K562 (cell line): ENCODE results near the gene SLC35E1. TPM values are rescaled to one million over a fixed set of nuclear protein-coding genes. Genes with fewer than 3 reads are reported as not detected.

ENCODE experiments used
- ATAC-seq: fragments of 200-7000 bp; cut with Tn5 transposase; 3 replicates; pipeline ENCODE4 v1.9.1; 2020; ENCODE audit warnings: moderate library complexity
- BruUV-seq: library from RNA; stranded (reverse); fragments of 400-500 nt; replicated peaks from 2 replicates; lab custom pipeline; 2021; lab: Mats Ljungman, UMichigan
- CTCF ChIA-PET: fragments of 300-600 bp; formaldehyde crosslinking; extraction: SDS; loops from one replicate; lab custom pipeline; 2021; ENCODE audit warnings: low intra/inter-chr PET ratio; lab: Yijun Ruan, JAX
- POLR2A ChIA-PET: fragments of 300-600, 350-650 bp; sonication (Branson Sonifier 250); formaldehyde crosslinking; extraction: SDS; loops from one replicate; lab custom pipeline; 2021; ENCODE audit warnings: antibody characterized with exemption, inconsistent platforms; lab: Yijun Ruan, JAX
- DNase-seq, 4 experiments: peaks; one replicate each; pipeline versions ENCODE4 v3.0.0 to v3.0.0-alpha.2; 2011 to 2018; ENCODE audit warnings: low spot score in 3 of 4, mixed read lengths in 3 of 4; ENCODE audit errors: extremely low read depth in 1 of 4
- FAIRE-seq: peaks from 2 replicates; lab custom pipeline; 2011; peaks lifted over from hg19 to GRCh38; lab: Jason Lieb, UNC
- H2AFZ ChIP-seq: 2 replicates; pipeline ENCODE4 v1.6.0; 2011; ENCODE audit warnings: low read depth, low read length, control low read depth, inconsistent platforms
- H3K27ac ChIP-seq: fragments of 200-600 bp; 3 replicates; pipeline ENCODE4 v1.8.0; 2011; ENCODE audit warnings: low read depth, mild to moderate bottlenecking, control low read depth, inconsistent platforms, low read length, moderate library complexity, mixed read lengths; ENCODE audit errors: extremely low read depth
- H3K27me3 ChIP-seq, 2 experiments: fragments of 300-600 bp in 1 of 2; 2 replicates in 1 of 2; 3 replicates in 1 of 2; pipeline versions ENCODE4 v1.6.0 to v1.8.0; 2011; ENCODE audit warnings: inconsistent platforms in 2 of 2, low read length in 2 of 2, mild to moderate bottlenecking in 1 of 2, mixed read lengths in 1 of 2, moderate library complexity in 1 of 2; ENCODE audit not compliant: control insufficient read depth in 2 of 2, insufficient read depth in 2 of 2
- H3K36me3 ChIP-seq: fragments of 300-600 bp; 3 replicates; pipeline ENCODE4 v1.8.0; 2011; ENCODE audit warnings: mild to moderate bottlenecking, low read length, inconsistent platforms; ENCODE audit not compliant: control insufficient read depth, insufficient read depth
- H3K4me1 ChIP-seq, 2 experiments: fragments of 200-600 bp in 1 of 2; replicated peaks in 1 of 2; 2 replicates in 1 of 2; 3 replicates in 1 of 2; pipeline versions ENCODE4 v1.5.1 to v1.8.0; 2011; ENCODE audit warnings: inconsistent platforms in 2 of 2, low read length in 2 of 2, mild to moderate bottlenecking in 1 of 2, mixed read lengths in 1 of 2, moderate library complexity in 1 of 2; ENCODE audit not compliant: control insufficient read depth in 2 of 2, insufficient read depth in 2 of 2
- H3K4me2 ChIP-seq: 2 replicates; pipeline ENCODE4 v1.6.1; 2011; ENCODE audit warnings: low read length, control low read depth, inconsistent platforms, mixed read lengths; ENCODE audit not compliant: insufficient read depth
- H3K4me3 ChIP-seq: fragments of 200-600 bp; sonication (generic), shearing (Covaris generic); 2 replicates; pipeline ENCODE4 v1.5.1; 2016; ENCODE audit warnings: control low read depth, inconsistent platforms
- H3K79me2 ChIP-seq: fragments of 200-600 bp; 3 replicates; pipeline ENCODE4 v1.8.0; 2011; ENCODE audit warnings: low read length, inconsistent platforms; ENCODE audit not compliant: control insufficient read depth, insufficient read depth
- H3K9ac ChIP-seq, 2 experiments: 2 replicates each; pipeline versions ENCODE4 v1.6.0 to v1.6.1; 2011; ENCODE audit warnings: low read depth in 2 of 2, low read length in 2 of 2, control low read depth in 1 of 2, inconsistent platforms in 1 of 2, mild to moderate bottlenecking in 1 of 2, mixed read lengths in 1 of 2; ENCODE audit not compliant: insufficient read depth in 1 of 2
- H3K9me1 ChIP-seq: one replicate; pipeline ENCODE4 v1.6.0; 2011; ENCODE audit warnings: inconsistent platforms, mild to moderate bottlenecking, low read length, moderate library complexity; ENCODE audit not compliant: control insufficient read depth, insufficient read depth
- H3K9me3 ChIP-seq: replicated peaks from 2 replicates; pipeline ENCODE4 v1.5.1; 2011; ENCODE audit warnings: low read depth, low read length, inconsistent platforms; ENCODE audit not compliant: control insufficient read depth, insufficient read depth
- H4K20me1 ChIP-seq: replicated peaks from 2 replicates; pipeline ENCODE4 v1.6.1; 2011; ENCODE audit warnings: low read length, inconsistent platforms, mixed read lengths; ENCODE audit not compliant: control insufficient read depth, insufficient read depth
- CGGBP1 ChIP-seq: fragments of 250-450 bp; sonication (Bioruptor Pico); IDR thresholded peaks from 2 replicates; pipeline ENCODE4 v1.9.0; 2021; ENCODE audit warnings: mild to moderate bottlenecking
- FOSL1 ChIP-seq: fragments of 200-800 bp; sonication (Bioruptor generic); conservative IDR thresholded peaks from 2 replicates; pipeline ENCODE4 v1.6.1; 2016; ENCODE audit warnings: missing genetic modification characterization, missing compliant biosample characterization
- HDAC3 ChIP-seq: fragments of 450-650 bp; IDR thresholded peaks from 2 replicates; pipeline ENCODE4 v1.6.1; 2018; ENCODE audit warnings: borderline replicate concordance, mild to moderate bottlenecking, moderate library complexity; ENCODE audit not compliant: partially characterized antibody
- HDAC8 ChIP-seq: fragments of 450-650 bp; IDR thresholded peaks from 2 replicates; pipeline ENCODE4 v1.6.1; 2016; ENCODE audit warnings: mild to moderate bottlenecking, missing genetic modification characterization, moderate library complexity, missing compliant biosample characterization
- MAFG ChIP-seq: fragments of 450-650 bp; conservative IDR thresholded peaks from 2 replicates; pipeline ENCODE4 v1.6.1; 2016; ENCODE audit warnings: missing genetic modification characterization, missing compliant biosample characterization
- MAFK ChIP-seq: IDR thresholded peaks from 2 replicates; pipeline ENCODE4 v1.6.1; 2011; ENCODE audit warnings: low read length, improper control_type of control experiment
- NCOA1 ChIP-seq: fragments of 450-650 bp; IDR thresholded peaks from 2 replicates; pipeline ENCODE4 v1.6.1; 2016; ENCODE audit warnings: low read depth
- NCOA2 ChIP-seq, 2 experiments: fragments of 450-650 bp; IDR thresholded peaks; 2 replicates each; pipeline ENCODE4 v1.6.1; 2018; ENCODE audit warnings: mild to moderate bottlenecking in 2 of 2, moderate library complexity in 1 of 2; ENCODE audit not compliant: partially characterized antibody in 2 of 2
- PTTG1 ChIP-seq: fragments of 450-650 bp; IDR thresholded peaks from 2 replicates; pipeline ENCODE4 v1.6.1; 2016; ENCODE audit warnings: low read depth, mild to moderate bottlenecking, missing genetic modification characterization, missing compliant biosample characterization
- RBM25 ChIP-seq: fragments of 200-400 bp; formaldehyde crosslinking; IDR thresholded peaks from 2 replicates; pipeline ENCODE4 v1.6.1; 2018; ENCODE audit warnings: low read length, low read depth, moderate library complexity; ENCODE audit not compliant: severe bottlenecking
- TAF15 ChIP-seq: fragments of 200-400 bp; formaldehyde crosslinking; IDR thresholded peaks from 2 replicates; pipeline ENCODE4 v1.6.1; 2017; ENCODE audit warnings: mild to moderate bottlenecking, low read depth, low read length, moderate library complexity
- ZNF282 ChIP-seq: sonication (generic); formaldehyde crosslinking; IDR thresholded peaks from 2 replicates; pipeline ENCODE4 v1.8.1; 2023; ENCODE audit warnings: missing genetic modification reagents
- WGBS: fragments of 100-300 bp; shearing (Covaris generic); methylation state at CpG from one replicate; pipeline ENCODE4 v1.1.6; 2016; ENCODE audit warnings: low coverage, mixed read lengths; ENCODE audit not compliant: insufficient coverage; ENCODE audit errors: missing lambda C conversion rate; 5-methylcytosine and 5-hydroxymethylcytosine counted together
- in situ Hi-C: fragments of 300-500 bp; cut with MboI; formaldehyde crosslinking; loops from 4 replicates; pipeline ENCODE4 v1.15.0; 2018; ENCODE audit warnings: inconsistent platforms, mixed read lengths
- intact Hi-C: fragments of 100-400 bp; cut with micrococcal nuclease; formaldehyde crosslinking; loops from 2 replicates; pipeline ENCODE4 v1.14.2; 2022
- polyA plus RNA-seq, 8 experiments: library from polyadenylated mRNA; depleted of rRNA in 4 of 8; stranded (reverse) in 5 of 8; unstranded in 3 of 8; fragments of >200 nt; fragmentation: Nextera tagmentation in 2 of 8; fragmentation: Illumina TruSeq in 1 of 8; extraction: Ambion mirVana in 2 of 8; extraction: Trizol in 1 of 8; gene quantifications; 2 replicates each; pipeline versions ENCODE4 v1.2.1 to v1.2.3, GENCODE V29; 2011 to 2014; ENCODE audit warnings: inconsistent platforms in 1 of 8, missing spikeins in 1 of 8
- total RNA-seq, 7 experiments: library from RNA; depleted of rRNA in 6 of 7; stranded (reverse); fragments of >200 nt in 6 of 7; fragmentation: Illumina TruSeq in 2 of 7; extraction: Trizol in 2 of 7; gene quantifications; 2 replicates each; pipeline versions ENCODE4 v1.2.1 to v1.2.3, GENCODE V29; 2011 to 2021; ENCODE audit warnings: low replicate concordance in 1 of 7
- TF ChIP-seq, protein P1 (sequence below), 2 experiments: IDR thresholded peaks; 2 replicates each; pipeline ENCODE4 v1.6.1; 2011; ENCODE audit warnings: borderline replicate concordance in 1 of 2, control low read depth in 1 of 2, low read depth in 1 of 2, low read length in 1 of 2, mild to moderate bottlenecking in 1 of 2, mixed read lengths in 1 of 2, moderate library complexity in 1 of 2; ENCODE audit not compliant: insufficient read depth in 1 of 2, insufficient read length in 1 of 2, poor library complexity in 1 of 2, severe bottlenecking in 1 of 2; ENCODE audit errors: extremely low read depth in 1 of 2
- TF ChIP-seq, protein P2 (sequence below): fragments of 450-650 bp; IDR thresholded peaks from 2 replicates; pipeline ENCODE4 v1.6.1; 2016; ENCODE audit warnings: mild to moderate bottlenecking
- TF ChIP-seq, protein P3 (sequence below): fragments of 200-800 bp; sonication (Bioruptor generic); IDR thresholded peaks from 2 replicates; pipeline ENCODE4 v1.6.1; 2017; ENCODE audit warnings: missing genetic modification characterization, missing compliant biosample characterization

SLC35E1 gene
- total and polyA plus RNA-seq, 9 of the 15 experiments (the other 6 are each of a cell fraction or from before 2014, with no cell fraction given), result 15.0 to 40.1 (median 25.7) TPM

DNA sequence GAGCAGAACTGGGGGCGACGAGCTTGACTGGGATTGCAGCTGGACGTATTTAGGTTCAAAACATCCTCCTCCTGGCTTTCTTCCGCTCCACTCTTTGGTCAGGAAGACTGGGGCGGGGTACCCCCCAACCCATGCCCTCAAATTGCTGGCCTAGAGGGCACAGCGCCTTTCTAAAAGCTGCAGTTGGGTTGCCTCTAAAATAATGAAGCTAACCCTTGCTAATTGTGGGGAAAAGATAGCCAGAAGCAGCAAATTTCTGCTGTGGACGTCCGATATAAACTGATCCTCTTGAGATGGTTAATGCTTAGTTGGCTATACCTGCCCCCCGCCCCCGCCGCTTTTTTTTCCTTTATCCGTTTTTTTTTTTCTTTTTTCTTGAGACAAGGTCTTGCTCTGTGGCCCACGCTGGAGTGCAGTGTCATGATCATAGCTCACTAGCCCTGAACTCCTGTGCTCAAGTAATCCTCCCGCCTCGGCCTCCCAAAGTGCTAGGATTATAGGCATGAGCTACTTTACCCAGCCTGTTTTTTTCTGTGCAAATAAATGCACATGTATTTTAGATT lies 29.2 kb downstream of the SLC35E1 start:
- Histone ChIP-seq H3K36me3 (peaks cover 34% of the 10 kb centered on the region; the same call in 2 of the 3 replicates), H3K9ac (peak overlapping the region; percentile 90 to 97), H3K4me2 (peak overlapping the region; percentile 86), H3K27me3 (no peaks in the 10 kb centered on the region; a peak in 1 of 5 replicates), H3K9me1 (peaks cover 1% of the 10 kb centered on the region), H3K79me2 (peaks cover 63% of the 10 kb centered on the region), H4K20me1 (peaks cover 12% of the 10 kb centered on the region; the same call in 1 of the 2 replicates), H3K4me1 (peaks cover 5 to 10% of the 10 kb centered on the region in 2 experiments; a peak in 4 of 5 replicates), H3K4me3 (peak overlapping the region; percentile 91), H3K27ac (peak overlapping the region; percentile 79), H2AFZ (peak overlapping the region; percentile 63), H3K9me3 (no peaks in the 10 kb centered on the region)
- in situ Hi-C loops (no loop called here), intact Hi-C loops (loop anchor here (1.0 to 10.0 kb wide), 2 partner anchors 28 to 82 kb away; partner anchors contain the start of gene MED26)
- peak in 3 of 4 experiments; percentile 23 to 64 (median 26) for DNase-seq
- ChIA-PET CTCF (no interaction called here), POLR2A (interaction anchor here (0.8 to 1.3 kb wide), 7 partner anchors 8 to 107 kb away, joined by 3 to 6 read pairs (median 3); no protein-coding TSS in a partner anchor)
- 1% methylated on average over 12 of the region's 15 CpGs for WGBS
- peak; percentile 31 for ATAC-seq
- no peak for FAIRE-seq
- BruUV-seq, result TSS peak; percentile 84
- TF ChIP-seq CGGBP1 (no peak), FOSL1 (tag) (no peak), MAFK (no peak; the same call in 1 of the 2 replicates), NCOA2 (IDR thresholded peaks at IDR 0.05; ENCODE audit: partially characterized antibody in 2 of 2) (no peak), NCOA1 (no peak), PTTG1 (tag) (no peak), HDAC3 (no peak), HDAC8 (tag) (no peak), MAFG (tag) (peak; percentile 51; the same call in 1 of the 2 replicates), TAF15 (no peak), RBM25 (no peak), ZNF282 (no peak)
- TF ChIP-seq, protein P1, sequence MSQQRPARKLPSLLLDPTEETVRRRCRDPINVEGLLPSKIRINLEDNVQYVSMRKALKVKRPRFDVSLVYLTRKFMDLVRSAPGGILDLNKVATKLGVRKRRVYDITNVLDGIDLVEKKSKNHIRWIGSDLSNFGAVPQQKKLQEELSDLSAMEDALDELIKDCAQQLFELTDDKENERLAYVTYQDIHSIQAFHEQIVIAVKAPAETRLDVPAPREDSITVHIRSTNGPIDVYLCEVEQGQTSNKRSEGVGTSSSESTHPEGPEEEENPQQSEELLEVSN (IDR thresholded peaks at IDR 0.05; ENCODE audit: borderline replicate concordance in 1 of 2, extremely low read depth in 1 of 2, insufficient read depth in 1 of 2, insufficient read length in 1 of 2, low read depth in 1 of 2, low read length in 1 of 2, poor library complexity in 1 of 2, severe bottlenecking in 1 of 2), result no peak
- TF ChIP-seq, protein P2, sequence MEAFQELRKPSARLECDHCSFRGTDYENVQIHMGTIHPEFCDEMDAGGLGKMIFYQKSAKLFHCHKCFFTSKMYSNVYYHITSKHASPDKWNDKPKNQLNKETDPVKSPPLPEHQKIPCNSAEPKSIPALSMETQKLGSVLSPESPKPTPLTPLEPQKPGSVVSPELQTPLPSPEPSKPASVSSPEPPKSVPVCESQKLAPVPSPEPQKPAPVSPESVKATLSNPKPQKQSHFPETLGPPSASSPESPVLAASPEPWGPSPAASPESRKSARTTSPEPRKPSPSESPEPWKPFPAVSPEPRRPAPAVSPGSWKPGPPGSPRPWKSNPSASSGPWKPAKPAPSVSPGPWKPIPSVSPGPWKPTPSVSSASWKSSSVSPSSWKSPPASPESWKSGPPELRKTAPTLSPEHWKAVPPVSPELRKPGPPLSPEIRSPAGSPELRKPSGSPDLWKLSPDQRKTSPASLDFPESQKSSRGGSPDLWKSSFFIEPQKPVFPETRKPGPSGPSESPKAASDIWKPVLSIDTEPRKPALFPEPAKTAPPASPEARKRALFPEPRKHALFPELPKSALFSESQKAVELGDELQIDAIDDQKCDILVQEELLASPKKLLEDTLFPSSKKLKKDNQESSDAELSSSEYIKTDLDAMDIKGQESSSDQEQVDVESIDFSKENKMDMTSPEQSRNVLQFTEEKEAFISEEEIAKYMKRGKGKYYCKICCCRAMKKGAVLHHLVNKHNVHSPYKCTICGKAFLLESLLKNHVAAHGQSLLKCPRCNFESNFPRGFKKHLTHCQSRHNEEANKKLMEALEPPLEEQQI, result no peak
- TF ChIP-seq, protein P3, sequence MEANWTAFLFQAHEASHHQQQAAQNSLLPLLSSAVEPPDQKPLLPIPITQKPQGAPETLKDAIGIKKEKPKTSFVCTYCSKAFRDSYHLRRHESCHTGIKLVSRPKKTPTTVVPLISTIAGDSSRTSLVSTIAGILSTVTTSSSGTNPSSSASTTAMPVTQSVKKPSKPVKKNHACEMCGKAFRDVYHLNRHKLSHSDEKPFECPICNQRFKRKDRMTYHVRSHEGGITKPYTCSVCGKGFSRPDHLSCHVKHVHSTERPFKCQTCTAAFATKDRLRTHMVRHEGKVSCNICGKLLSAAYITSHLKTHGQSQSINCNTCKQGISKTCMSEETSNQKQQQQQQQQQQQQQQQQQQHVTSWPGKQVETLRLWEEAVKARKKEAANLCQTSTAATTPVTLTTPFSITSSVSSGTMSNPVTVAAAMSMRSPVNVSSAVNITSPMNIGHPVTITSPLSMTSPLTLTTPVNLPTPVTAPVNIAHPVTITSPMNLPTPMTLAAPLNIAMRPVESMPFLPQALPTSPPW (CRISPR knock-in tag), result no peak
